Measurements from ENCODE around the gene LRP1B. TPM values are rescaled to one million over a fixed set of nuclear protein-coding genes. Genes with fewer than 3 reads are reported as not detected.

The LRP1B gene
- polyA plus RNA-seq, 1 donor from 2014 or later: 12.7 TPM

GRCh38 chr2:140256080-140256479 is 1874.7 kb downstream of the LRP1B start:
- no peaks in the 10 kb centered on the region for H4K20me1 ChIP-seq (ENCODE audit: insufficient read depth)
- no peaks in the 10 kb centered on the region for H3K9me2 ChIP-seq (ENCODE audit: insufficient read depth, low read length)
- no peaks in the 10 kb centered on the region for H3K36me3 ChIP-seq (ENCODE audit: insufficient read depth, low read length)
- TF ChIP-seq RAD21 (conservative IDR thresholded peaks at IDR 0.05) (no peak), POLR2AphosphoS5 (IDR thresholded peaks at IDR 0.05) (no peak), EP300 (conservative IDR thresholded peaks at IDR 0.05; ENCODE audit: poor library complexity, severe bottlenecking) (no peak), EZH2 (IDR thresholded peaks at IDR 0.05; ENCODE audit: borderline replicate concordance, insufficient read depth, low read length, poor library complexity, severe bottlenecking) (no peak), SMC3 (conservative IDR thresholded peaks at IDR 0.05; ENCODE audit: poor library complexity) (no peak), MXI1 (conservative IDR thresholded peaks at IDR 0.05; ENCODE audit: poor library complexity, severe bottlenecking) (no peak), REST (IDR thresholded peaks at IDR 0.05; ENCODE audit: borderline replicate concordance) (no peak), TAF1 (IDR thresholded peaks at IDR 0.05; ENCODE audit: low read depth) (no peak)
- TF ChIP-seq, protein P1, sequence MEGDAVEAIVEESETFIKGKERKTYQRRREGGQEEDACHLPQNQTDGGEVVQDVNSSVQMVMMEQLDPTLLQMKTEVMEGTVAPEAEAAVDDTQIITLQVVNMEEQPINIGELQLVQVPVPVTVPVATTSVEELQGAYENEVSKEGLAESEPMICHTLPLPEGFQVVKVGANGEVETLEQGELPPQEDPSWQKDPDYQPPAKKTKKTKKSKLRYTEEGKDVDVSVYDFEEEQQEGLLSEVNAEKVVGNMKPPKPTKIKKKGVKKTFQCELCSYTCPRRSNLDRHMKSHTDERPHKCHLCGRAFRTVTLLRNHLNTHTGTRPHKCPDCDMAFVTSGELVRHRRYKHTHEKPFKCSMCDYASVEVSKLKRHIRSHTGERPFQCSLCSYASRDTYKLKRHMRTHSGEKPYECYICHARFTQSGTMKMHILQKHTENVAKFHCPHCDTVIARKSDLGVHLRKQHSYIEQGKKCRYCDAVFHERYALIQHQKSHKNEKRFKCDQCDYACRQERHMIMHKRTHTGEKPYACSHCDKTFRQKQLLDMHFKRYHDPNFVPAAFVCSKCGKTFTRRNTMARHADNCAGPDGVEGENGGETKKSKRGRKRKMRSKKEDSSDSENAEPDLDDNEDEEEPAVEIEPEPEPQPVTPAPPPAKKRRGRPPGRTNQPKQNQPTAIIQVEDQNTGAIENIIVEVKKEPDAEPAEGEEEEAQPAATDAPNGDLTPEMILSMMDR (IDR thresholded peaks at IDR 0.05; ENCODE audit: poor library complexity, severe bottlenecking): no peak
- no peak overlapping the region for H3K9ac ChIP-seq (ENCODE audit: low read length)
- H3K4me2 ChIP-seq (ENCODE audit: low read length): no peak overlapping the region
- no peaks in the 10 kb centered on the region for H3K27me3 ChIP-seq (ENCODE audit: insufficient read depth, low read depth, low read length)
- H3F3A ChIP-seq (ENCODE audit: insufficient read depth, low read length, poor library complexity, severe bottlenecking): no peaks in the 10 kb centered on the region
- H2AFZ ChIP-seq (ENCODE audit: low read depth, low read length): no peak overlapping the region
- no peaks in the 10 kb centered on the region for H3K9me3 ChIP-seq (ENCODE audit: low read length)
- no peak overlapping the region for H3K4me3 ChIP-seq (ENCODE audit: low read length)
- H3K79me2 ChIP-seq (replicated peaks; ENCODE audit: insufficient read depth, low read length): no peaks in the 10 kb centered on the region
- no peak overlapping the region for H3K27ac ChIP-seq (ENCODE audit: low read length)

DNA sequence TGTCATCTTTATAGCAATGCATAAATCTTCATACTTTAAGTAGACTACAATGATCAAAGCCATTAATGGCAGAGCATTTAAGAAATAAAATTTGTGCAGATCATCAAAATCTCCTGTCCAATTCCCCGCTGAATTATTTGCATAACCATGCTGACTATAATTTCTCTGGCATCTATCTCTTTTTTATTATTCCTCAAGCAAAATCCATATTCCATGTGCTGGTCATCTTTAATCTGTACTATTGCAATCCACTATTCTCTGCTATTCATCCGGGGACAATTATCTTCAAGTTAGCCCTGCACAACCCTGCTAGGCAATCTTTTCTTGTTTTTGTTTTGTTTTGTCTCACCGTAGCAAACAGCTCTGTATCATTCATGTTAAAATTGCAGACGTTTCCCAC is 1881.0 kb downstream of the LRP1B start:
- Histone ChIP-seq H4K20me1 (ENCODE audit: insufficient read depth) (no peaks in the 10 kb centered on the region), H3K79me2 (replicated peaks; ENCODE audit: insufficient read depth, low read length) (no peaks in the 10 kb centered on the region), H3F3A (ENCODE audit: insufficient read depth, low read length, poor library complexity, severe bottlenecking) (no peaks in the 10 kb centered on the region), H3K9me3 (ENCODE audit: low read length) (no peaks in the 10 kb centered on the region), H2AFZ (ENCODE audit: low read depth, low read length) (no peak overlapping the region), H3K9me2 (ENCODE audit: insufficient read depth, low read length) (no peaks in the 10 kb centered on the region), H3K4me2 (ENCODE audit: low read length) (no peak overlapping the region), H3K27me3 (ENCODE audit: insufficient read depth, low read depth, low read length) (no peaks in the 10 kb centered on the region), H3K27ac (ENCODE audit: low read length) (no peak overlapping the region), H3K9ac (ENCODE audit: low read length) (no peak overlapping the region), H3K36me3 (ENCODE audit: insufficient read depth, low read length) (no peaks in the 10 kb centered on the region), H3K4me3 (ENCODE audit: low read length) (no peak overlapping the region)
- TF ChIP-seq EP300 (conservative IDR thresholded peaks at IDR 0.05; ENCODE audit: poor library complexity, severe bottlenecking): no peak
- TF ChIP-seq MXI1 (conservative IDR thresholded peaks at IDR 0.05; ENCODE audit: poor library complexity, severe bottlenecking): no peak
- no peak for TF ChIP-seq TAF1 (IDR thresholded peaks at IDR 0.05; ENCODE audit: low read depth)
- TF ChIP-seq RAD21 (conservative IDR thresholded peaks at IDR 0.05): no peak
- no peak for TF ChIP-seq SMC3 (conservative IDR thresholded peaks at IDR 0.05; ENCODE audit: poor library complexity)
- TF ChIP-seq EZH2 (IDR thresholded peaks at IDR 0.05; ENCODE audit: borderline replicate concordance, insufficient read depth, low read length, poor library complexity, severe bottlenecking): no peak
- no peak for TF ChIP-seq POLR2AphosphoS5 (IDR thresholded peaks at IDR 0.05)
- no peak for TF ChIP-seq REST (IDR thresholded peaks at IDR 0.05; ENCODE audit: borderline replicate concordance)
- TF ChIP-seq, protein P1 (IDR thresholded peaks at IDR 0.05; ENCODE audit: poor library complexity, severe bottlenecking): no peak

All from neural cell (in vitro differentiated cells).